ENCODE measurements around the gene CAMK1D. TPM values are rescaled to one million over a fixed set of nuclear protein-coding genes. Genes with fewer than 3 reads are reported as not detected.

The CAMK1D gene
- total and polyA plus RNA-seq, 2 of the 8 experiments (the other 6 are each of a cell fraction or from before 2014, with no cell fraction given) = 3.5 to 10.6 TPM

DNA sequence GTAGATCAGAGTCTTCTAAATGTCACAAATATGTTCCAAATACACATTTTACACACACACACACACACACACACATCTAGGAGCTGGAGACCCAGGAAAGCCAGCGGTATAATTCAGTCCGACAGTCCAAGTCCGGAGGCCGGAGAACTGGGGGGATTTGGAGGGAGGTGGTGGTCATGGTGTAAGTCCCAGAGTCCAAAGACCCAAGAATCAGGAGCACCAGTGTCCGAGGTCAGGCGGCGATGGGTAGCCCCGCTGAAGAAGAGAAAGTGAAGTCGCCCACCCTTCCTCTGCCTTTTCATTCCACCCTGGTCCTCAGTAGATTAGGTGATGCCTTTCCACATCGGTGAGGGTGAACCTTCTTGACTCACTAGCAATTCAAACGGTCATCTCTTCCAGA is 154.8 kb downstream of the CAMK1D start:
- Histone ChIP-seq H3K27me3 (replicated peaks in 1 of 4; ENCODE audit: control insufficient read depth in 3 of 4, extremely low read depth in 1 of 4, insufficient read depth in 3 of 4, low read length in 3 of 4) (no peaks in the 10 kb centered on the region), H3K27ac (ENCODE audit: low read depth, low read length) (no peak overlapping the region), H3K4me2 (ENCODE audit: insufficient read depth in 1 of 2, low read depth in 2 of 2, low read length in 2 of 2) (no peak overlapping the region), H3K23me2 (ENCODE audit: low read depth, low read length) (no peaks in the 10 kb centered on the region), H3K9ac (replicated peaks in 1 of 4; ENCODE audit: extremely low read depth in 1 of 4, low read depth in 3 of 4, low read length in 3 of 4) (no peak overlapping the region), H4K91ac (replicated peaks; ENCODE audit: insufficient read length, low read length) (no peak overlapping the region), H2BK15ac (ENCODE audit: low read length) (no peak overlapping the region), H3K56ac (replicated peaks; ENCODE audit: insufficient read length, low read depth, low read length) (no peak overlapping the region), H2AFZ (ENCODE audit: low read length) (no peak overlapping the region), H3K4ac (replicated peaks; ENCODE audit: insufficient read length, low read depth, low read length) (no peak overlapping the region), H2BK120ac (replicated peaks; ENCODE audit: low read depth, low read length) (no peak overlapping the region), H4K5ac (ENCODE audit: insufficient read length, low read depth, low read length) (no peak overlapping the region), H2AK5ac (ENCODE audit: low read depth, low read length) (no peak overlapping the region), H2BK5ac (ENCODE audit: low read depth, low read length) (no peak overlapping the region), H3K18ac (ENCODE audit: extremely low read depth, low read length) (no peak overlapping the region), H3K9me3 (ENCODE audit: insufficient read depth in 2 of 2, low read depth in 1 of 2, low read length in 1 of 2) (no peaks in the 10 kb centered on the region), H3K4me1 (replicated peaks in 1 of 4; ENCODE audit: control insufficient read depth in 3 of 4, insufficient read depth in 4 of 4, low read length in 3 of 4) (peaks cover 0 to 3% (median 0%) of the 10 kb centered on the region in 4 experiments; a peak in 2 of 7 replicates), H3K23ac (ENCODE audit: insufficient read length) (no peak overlapping the region), H4K20me1 (replicated peaks in 1 of 2; ENCODE audit: control insufficient read depth in 1 of 2, insufficient read depth in 2 of 2, low read length in 2 of 2) (no peaks in the 10 kb centered on the region), H3K14ac (ENCODE audit: insufficient read length) (no peak overlapping the region), H2BK20ac (ENCODE audit: low read length) (no peak overlapping the region), H3K79me2 (ENCODE audit: control insufficient read depth in 1 of 2, insufficient read depth in 2 of 2, low read length in 2 of 2) (no peaks in the 10 kb centered on the region), H3K79me1 (ENCODE audit: low read depth, low read length) (no peaks in the 10 kb centered on the region), H3K36me3 (ENCODE audit: control insufficient read depth in 2 of 4, insufficient read depth in 4 of 4, low read length in 3 of 4) (no peaks in the 10 kb centered on the region), H4K8ac (ENCODE audit: extremely low read depth, insufficient read depth, low read length) (no peak overlapping the region), H3K4me3 (ENCODE audit: extremely low read depth in 1 of 4, insufficient read depth in 2 of 4, low read depth in 3 of 4, low read length in 4 of 4) (no peak overlapping the region), H2BK12ac (ENCODE audit: low read depth, low read length) (no peak overlapping the region)
- TF ChIP-seq RBBP5 (IDR thresholded peaks at IDR 0.05; ENCODE audit: borderline replicate concordance, low read depth, low read length) (no peak), SUZ12 (IDR thresholded peaks at IDR 0.05; ENCODE audit: low read length) (no peak)
- CTCF ChIA-PET (ENCODE audit: partially characterized antibody) = no interaction called here
- peak in 1 of 2 experiments; percentile 20 for DNase-seq (ENCODE audit: low read depth in 1 of 2, low spot score in 2 of 2)
- WGBS, 2 experiments (ENCODE audit: extremely low coverage in 1 of 2, insufficient coverage in 1 of 2, insufficient read length in 1 of 2, insufficient replicate concordance in 2 of 2, low coverage in 1 of 2, low lambda C conversion rate in 2 of 2, missing lambda C conversion rate in 1 of 2) = 77% methylated on average over 11 of the region's 11 CpGs; no CpG with 5 or more reads in 1 of the 2 experiments
- POLR2A ChIA-PET (ENCODE audit: partially characterized antibody) = no interaction called here
- FAIRE-seq = no peak

Measured in H1 (cell line).